ENCODE data around the gene CCDC71.

Gene CCDC71

DNA sequence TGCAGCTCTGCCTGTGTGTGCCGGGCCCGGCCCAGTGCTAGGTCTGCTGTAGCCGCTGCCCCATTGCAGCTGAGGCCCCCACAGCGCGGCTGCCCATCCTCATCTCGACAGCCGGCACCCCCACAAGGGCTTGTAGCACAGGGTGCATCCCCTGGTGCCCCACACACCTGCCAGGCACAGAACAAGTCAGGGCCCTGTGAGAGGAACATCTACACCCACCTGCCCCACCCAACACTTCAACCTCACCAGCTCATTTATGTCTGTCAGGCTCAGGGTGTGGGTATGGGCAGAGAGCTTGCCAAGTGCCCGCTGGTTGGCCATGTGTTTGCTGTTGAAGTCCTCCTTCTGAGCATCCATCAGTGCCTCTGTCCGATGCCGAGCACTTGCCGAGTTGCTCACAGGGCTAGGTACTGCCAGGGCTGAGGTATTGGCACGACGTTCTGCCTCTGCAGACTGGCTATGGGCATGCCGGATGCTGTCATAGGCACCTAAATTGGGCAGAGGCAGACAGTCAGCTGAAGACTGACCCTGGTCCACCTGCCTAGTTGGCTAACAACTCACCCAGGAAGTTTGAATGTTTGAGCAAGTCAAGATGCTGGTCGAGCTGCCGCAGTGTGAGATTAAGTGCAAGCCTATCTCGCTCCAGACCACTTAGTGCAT, 43.1 kb downstream of the CCDC71 start:
- TF ChIP-seq FOXP2 (optimal IDR thresholded peaks at IDR 0.05; ENCODE audit: borderline replicate concordance, extremely low read depth, extremely low read length, insufficient read depth) (no peak), SIN3A (IDR thresholded peaks at IDR 0.05; ENCODE audit: borderline replicate concordance, insufficient read depth, low read length) (no peak), POLR2AphosphoS5 (IDR thresholded peaks at IDR 0.05; ENCODE audit: low read depth, low read length) (no peak), REST (IDR thresholded peaks at IDR 0.05; ENCODE audit: insufficient read depth in 1 of 2, low read depth in 2 of 2, low read length in 2 of 2) (no peak), TAF1 (IDR thresholded peaks at IDR 0.05; ENCODE audit: borderline replicate concordance, insufficient read depth, low read length) (no peak)

- TF ChIP-seq REST (IDR thresholded peaks at IDR 0.05; ENCODE audit: insufficient read depth in 1 of 2, low read depth in 2 of 2, low read length in 2 of 2) (no peak), FOXP2 (optimal IDR thresholded peaks at IDR 0.05; ENCODE audit: borderline replicate concordance, extremely low read depth, extremely low read length, insufficient read depth) (no peak), SIN3A (IDR thresholded peaks at IDR 0.05; ENCODE audit: borderline replicate concordance, insufficient read depth, low read length) (no peak), POLR2AphosphoS5 (IDR thresholded peaks at IDR 0.05; ENCODE audit: low read depth, low read length) (no peak), TAF1 (IDR thresholded peaks at IDR 0.05; ENCODE audit: borderline replicate concordance, insufficient read depth, low read length) (no peak)
Observed at GRCh38 chr3:49122451-49122850, 43.7 kb downstream of the CCDC71 start.

GRCh38 chr3:49122022-49122421, 44.1 kb downstream of the CCDC71 start:
- TF ChIP-seq FOXP2 (optimal IDR thresholded peaks at IDR 0.05; ENCODE audit: borderline replicate concordance, extremely low read depth, extremely low read length, insufficient read depth) (no peak), POLR2AphosphoS5 (IDR thresholded peaks at IDR 0.05; ENCODE audit: low read depth, low read length) (no peak), REST (IDR thresholded peaks at IDR 0.05; ENCODE audit: insufficient read depth in 1 of 2, low read depth in 2 of 2, low read length in 2 of 2) (no peak), SIN3A (IDR thresholded peaks at IDR 0.05; ENCODE audit: borderline replicate concordance, insufficient read depth, low read length) (no peak), TAF1 (IDR thresholded peaks at IDR 0.05; ENCODE audit: borderline replicate concordance, insufficient read depth, low read length) (no peak)

GRCh38 chr3:49121132-49121736, 44.9 kb downstream of the CCDC71 start:
- TF ChIP-seq REST (IDR thresholded peaks at IDR 0.05; ENCODE audit: insufficient read depth in 1 of 2, low read depth in 2 of 2, low read length in 2 of 2) (no peak), TAF1 (IDR thresholded peaks at IDR 0.05; ENCODE audit: borderline replicate concordance, insufficient read depth, low read length) (no peak), FOXP2 (optimal IDR thresholded peaks at IDR 0.05; ENCODE audit: borderline replicate concordance, extremely low read depth, extremely low read length, insufficient read depth) (no peak), SIN3A (IDR thresholded peaks at IDR 0.05; ENCODE audit: borderline replicate concordance, insufficient read depth, low read length) (no peak), POLR2AphosphoS5 (IDR thresholded peaks at IDR 0.05; ENCODE audit: low read depth, low read length) (no peak)

All from PFSK-1 (cell line).